ENCODE results near the gene C2.
"Not testable (repeated sequence)": the region's sequence is repeated elsewhere in the genome, so short reads cannot be mapped to it uniquely, and the experiment has no call there.

C2 gene

DNA sequence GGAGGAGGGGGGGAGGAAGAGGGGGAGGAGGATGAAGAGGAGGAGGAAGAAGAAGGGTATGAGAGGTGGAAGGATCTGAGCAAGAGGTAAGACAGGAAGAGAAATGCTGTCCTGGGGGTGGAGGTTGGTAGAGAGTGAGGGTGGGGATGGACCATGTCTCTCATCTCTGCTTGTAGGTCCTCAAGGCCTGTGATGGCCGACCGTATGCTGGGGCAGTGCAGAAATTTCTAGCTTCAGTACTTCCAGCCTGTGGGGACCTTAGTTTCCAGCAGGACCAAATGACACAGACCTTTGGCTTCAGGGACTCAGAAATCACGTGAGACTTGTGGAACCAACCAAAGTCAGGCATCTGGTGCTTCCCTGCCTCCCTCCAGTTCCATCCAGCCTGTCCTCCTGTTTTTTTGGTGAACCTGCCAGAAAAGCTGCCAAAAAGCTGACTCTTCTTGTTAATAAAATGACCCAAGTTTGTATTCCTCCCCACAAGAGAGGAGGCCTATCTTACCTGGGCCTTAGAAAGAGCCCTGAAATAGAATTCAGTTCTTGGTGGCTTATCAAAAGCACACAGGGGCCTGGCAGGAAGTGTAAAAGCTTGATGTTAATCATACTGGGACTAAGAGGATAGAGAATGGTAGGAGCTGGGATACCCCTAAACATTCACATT is 51.9 kb downstream of the C2 start:
- no peak for FAIRE-seq

DNA sequence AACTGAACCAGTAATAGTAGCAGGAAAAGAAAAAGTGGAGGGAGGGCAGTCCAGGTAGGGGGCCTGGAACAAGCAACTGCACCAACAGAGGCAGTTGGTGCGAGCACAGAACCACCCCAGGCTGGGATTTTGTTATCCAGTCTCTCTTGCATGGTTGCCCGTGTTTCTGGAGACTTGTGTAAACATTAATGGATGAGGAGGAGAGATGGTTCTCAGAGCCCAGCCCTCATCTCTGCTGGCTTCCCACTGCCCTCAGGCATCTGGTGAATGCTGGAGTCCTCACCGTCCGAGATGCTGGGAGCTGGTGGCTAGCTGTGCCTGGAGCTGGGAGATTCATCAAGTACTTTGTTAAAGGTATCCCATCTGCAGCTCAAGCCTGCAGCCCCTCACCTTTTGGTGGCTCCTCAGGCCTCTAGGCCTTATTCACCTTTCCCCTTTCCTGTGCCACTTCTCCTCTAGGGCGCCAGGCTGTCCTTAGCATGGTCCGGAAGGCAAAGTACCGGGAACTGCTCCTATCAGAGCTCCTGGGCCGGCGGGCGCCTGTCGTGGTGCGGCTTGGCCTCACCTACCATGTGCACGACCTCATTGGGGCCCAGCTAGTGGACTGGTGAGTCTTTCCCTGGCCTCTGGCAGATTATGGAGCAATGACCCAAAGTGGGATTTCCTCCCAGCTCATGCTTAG is 52.8 kb downstream of the C2 start:
- not testable (repeated sequence) for FAIRE-seq

DNA sequence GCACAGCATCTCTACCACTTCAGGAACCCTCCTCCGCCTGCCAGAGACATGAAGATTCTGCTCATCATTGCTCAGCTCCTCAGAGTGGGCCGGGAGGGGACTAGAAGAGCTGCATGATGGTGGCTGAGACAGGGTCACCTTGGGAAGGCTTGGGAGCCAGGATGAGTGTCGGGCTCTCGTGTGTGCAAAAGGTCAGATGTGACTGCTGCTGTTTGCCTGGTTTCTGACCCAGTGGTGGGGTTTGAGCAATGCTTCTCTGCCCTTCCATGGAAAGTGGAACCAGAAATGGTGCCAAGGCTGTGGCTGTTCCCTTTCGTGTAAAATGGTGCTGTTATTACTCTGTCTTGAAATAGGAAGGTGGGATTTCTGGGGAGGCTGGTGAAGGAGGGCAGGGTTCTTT is 53.5 kb downstream of the C2 start:
- not testable (repeated sequence) for FAIRE-seq

DNA sequence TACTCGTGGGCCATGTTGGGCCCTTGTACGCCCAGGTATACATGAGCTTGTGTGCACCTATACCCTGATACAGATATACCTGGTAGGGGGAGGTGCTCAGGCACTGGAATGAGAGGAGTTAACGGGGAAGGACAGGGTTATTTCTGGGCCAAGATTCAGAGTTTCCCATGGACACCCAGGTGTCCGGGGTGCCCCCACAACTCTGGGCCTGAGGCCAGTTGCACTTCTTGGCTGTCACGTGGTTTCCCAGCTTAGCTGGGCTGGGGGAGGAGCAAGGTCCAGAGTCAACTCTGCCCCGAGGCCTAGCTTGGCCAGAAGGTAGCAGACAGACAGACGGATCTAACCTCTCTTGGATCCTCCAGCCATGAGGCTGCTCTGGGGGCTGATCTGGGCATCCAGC is 54.2 kb downstream of the C2 start, which contains the start of gene C4A:
Gene C4A, plus strand, starts transcription at position 314 of the 400 bp plus-strand sequence. Its CDS starts 51 bp downstream, at position 365.
- FAIRE-seq = not testable (repeated sequence)

DNA sequence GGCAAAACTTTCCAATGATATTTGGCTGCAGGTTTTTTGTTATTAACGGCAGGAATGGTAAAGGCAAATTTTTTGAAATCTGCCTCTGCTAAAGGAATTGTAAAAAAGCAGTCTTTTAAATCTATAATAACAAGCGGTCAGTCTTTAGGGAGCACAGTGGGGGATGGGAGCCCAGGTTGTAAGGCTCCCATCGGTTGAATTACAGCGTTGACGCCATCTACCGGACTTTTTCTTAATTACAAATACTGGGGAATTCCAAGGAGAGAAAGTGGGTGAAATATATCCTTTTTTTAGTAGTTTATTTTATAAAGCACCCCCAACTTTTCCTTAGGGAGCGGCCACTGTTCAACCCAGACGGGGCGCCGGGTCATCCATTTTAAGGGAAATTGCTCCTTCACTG is 61.8 kb downstream of the C2 start:
- not testable (repeated sequence) for FAIRE-seq

DNA sequence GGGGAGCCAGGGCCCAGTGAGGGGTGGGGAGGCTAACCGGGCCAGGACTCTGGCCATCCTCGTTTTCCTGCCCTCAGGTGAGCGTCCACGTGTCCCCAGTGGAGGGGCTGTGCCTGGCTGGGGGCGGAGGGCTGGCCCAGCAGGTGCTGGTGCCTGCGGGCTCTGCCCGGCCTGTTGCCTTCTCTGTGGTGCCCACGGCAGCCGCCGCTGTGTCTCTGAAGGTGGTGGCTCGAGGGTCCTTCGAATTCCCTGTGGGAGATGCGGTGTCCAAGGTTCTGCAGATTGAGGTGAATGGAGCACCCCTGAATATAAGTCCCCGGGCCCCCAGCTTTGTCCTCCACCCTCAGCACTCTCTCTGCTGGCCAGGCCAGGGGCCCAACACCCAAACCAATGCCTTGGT is 66.9 kb downstream of the C2 start:
- not testable (repeated sequence) for FAIRE-seq
